Measurements from ENCODE around the gene MAP2K4.
"Not testable (repeated sequence)": the region's sequence is repeated elsewhere in the genome, so short reads cannot be mapped to it uniquely, and the experiment has no call there.

MAP2K4 gene

DNA sequence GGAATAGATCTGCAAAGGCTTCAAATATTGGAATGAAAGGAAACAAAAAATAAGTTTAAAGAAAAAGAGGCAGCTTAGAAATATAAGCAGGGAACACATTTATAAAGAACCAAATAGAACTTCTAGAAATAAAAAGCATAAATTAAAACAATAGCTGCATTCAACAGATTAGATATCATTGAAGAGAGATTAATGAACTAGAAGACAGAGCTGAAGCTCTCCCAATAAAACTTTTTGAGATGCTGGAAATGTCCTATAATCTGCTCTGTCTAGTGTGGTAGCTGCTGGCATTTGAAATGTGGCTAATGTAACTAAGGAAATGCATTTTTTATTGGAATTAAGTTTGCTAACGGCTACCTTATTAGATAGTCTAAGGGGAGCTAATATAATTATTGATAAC, 115.6 kb downstream of the MAP2K4 start:
- no peak overlapping the region for H3K4me3 ChIP-seq (ENCODE audit: low read depth, low read length)

DNA sequence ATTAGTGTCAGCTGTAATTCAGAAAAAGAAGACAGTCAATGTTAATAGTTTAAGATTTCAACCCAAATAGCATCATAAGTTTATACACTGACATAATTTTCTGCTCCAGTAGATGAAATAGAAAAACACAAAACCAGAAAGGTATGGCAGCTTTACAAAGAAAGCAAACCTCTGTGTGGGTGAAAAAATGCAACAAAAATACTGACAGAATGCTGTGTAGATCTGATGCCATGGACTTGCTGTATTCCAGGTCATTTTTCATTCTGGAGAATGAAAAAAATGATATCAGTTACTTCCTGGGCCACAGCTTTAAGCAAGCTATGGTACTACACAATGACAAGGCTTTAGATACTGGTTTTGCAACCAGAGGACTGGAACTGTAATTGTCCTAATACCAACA, 116.0 kb downstream of the MAP2K4 start:
- no peak overlapping the region for H3K4me3 ChIP-seq (ENCODE audit: low read depth, low read length)

DNA sequence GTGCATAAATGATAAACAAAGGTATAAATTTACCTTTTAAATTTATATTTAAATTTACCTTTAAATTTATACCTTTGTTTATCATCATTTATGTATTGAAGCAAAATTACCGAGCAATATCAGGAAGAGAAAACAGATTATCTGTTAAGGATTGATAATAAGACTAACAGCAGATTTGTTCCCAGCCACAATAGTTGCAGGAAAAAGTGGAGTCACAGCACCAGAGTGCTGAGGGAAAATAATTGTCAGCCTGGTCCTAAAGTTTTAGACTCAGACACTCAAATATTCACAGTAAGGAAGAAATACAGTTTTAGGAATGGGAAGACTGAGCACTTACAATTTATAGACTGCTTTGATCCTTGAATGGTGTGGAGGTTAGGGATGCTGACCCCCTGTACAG, 117.2 kb downstream of the MAP2K4 start:
- no peak overlapping the region for H3K4me3 ChIP-seq (ENCODE audit: low read depth, low read length)

DNA sequence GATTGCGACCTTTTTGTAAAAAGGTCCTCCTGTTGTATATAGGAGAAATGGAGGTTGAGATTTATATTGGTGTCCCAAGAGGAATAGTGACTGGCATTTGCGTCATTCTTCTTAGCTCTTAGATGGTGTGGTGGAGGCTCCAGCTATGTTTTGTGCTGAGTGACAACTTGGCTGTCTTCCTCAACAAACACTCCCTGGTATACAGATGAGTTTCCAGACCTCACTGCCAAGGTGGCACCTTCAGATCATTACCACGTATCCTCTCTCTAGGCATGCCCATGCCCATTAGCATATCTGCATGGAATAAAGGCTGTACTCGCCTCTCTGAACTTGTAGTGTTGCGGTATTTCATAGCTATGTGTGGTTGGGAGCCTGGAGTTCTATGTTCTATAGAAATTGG, 120.0 kb downstream of the MAP2K4 start:
- H3K4me3 ChIP-seq (ENCODE audit: low read depth, low read length) = no peak overlapping the region

DNA sequence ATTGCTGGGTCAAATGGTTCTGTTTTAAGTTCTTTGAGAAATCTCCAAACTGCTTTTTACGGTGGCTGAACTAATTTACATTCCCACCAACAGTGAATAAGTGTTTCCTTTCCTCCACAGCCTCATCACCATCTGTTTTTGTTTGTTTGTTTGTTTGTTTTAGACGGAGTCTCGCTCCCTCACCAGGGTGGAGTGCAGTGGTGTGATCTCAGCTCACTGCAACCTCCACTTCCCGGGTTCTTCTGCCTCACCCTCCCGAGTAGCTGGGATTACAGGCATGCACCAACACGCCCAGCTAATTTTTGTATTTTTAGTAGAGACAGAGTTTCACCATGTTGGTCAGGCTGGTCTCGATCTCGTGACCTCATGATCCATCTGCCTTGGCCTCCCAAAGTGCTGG, 141.5 kb downstream of the MAP2K4 start:
- H3K4me3 ChIP-seq (ENCODE audit: low read depth, low read length) = not testable (repeated sequence)

DNA sequence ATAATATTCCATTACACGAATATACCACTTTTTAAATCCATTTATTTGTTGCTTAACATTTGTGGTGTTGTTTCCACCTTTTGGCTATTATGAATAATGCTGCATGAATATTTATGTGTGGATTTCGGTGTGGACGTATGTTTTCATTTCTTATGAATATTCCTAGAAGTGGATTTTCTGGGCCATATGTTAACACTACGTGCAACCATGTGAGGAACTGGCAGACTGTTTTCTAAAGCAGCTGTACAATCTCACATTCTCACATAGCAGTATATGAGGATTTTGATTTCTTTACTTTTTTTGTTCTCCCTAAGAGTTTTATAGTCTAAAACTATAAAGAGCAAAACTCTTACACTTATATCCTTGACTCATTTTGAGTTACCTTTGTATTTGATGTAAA, 143.4 kb downstream of the MAP2K4 start:
- no peak overlapping the region for H3K4me3 ChIP-seq (ENCODE audit: low read depth, low read length)

DNA sequence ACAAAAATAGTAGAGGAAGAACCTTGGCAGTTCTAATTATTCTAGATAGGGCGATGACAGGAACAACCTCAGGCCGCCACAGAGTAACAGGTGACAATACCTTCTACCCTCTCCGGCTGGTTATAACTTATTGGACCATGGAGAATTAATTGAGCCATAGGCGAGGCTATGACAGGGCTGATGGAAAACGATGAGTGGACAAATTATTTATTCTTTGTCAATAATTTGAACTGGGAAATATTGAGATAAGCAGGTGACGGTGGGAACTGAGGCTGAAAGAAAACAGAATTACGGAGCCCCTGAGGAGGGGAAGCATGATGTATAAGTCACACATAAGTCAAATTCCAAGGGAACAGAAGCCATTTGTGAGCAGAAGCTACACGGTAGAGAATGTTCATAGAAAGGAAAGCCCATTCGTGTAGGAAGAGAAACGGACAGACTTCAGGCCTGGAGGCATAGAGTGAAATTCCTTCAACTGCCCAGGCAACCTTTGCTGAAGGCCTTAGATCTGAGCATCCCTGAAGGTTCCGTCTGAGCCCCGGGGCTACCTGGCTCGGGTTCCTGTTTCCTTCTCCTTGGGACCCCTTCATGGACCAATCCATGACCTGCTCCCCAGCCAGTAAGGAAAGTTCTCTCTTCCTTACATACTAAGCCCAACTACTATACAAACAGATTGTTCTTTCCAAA, 158.1 kb downstream of the MAP2K4 start:
- no peak overlapping the region for H3K4me3 ChIP-seq (ENCODE audit: low read depth, low read length)

DNA sequence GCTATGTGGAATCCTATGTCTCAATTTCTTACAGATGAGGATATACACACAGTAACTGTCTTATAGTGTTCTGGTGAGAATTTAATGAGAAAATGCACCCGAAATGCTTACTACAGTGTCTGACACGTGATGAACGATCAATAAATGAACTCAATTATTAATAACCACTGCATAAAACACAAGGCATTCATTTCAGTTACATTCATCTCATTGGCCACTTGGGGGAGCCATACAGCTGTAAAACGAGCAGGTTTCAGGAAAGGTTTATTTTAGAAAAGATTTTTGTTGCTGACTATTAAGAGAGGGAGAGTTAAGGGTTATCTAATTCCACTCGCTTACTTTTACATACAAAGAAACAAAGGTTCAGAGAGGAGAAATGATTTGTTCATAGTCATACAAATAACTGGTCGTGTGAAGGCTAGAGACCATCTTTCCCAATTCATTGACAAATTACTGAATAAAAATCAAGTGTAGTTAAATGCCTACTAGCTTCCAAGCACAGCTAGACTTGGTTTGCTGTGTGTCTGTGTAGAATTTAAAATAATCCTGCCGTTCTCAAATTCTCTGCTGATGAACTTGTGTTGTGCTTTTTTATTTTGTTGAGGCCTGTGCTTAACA, 160.1 kb downstream of the MAP2K4 start:
- H3K4me3 ChIP-seq (ENCODE audit: low read depth, low read length) = no peak overlapping the region

DNA sequence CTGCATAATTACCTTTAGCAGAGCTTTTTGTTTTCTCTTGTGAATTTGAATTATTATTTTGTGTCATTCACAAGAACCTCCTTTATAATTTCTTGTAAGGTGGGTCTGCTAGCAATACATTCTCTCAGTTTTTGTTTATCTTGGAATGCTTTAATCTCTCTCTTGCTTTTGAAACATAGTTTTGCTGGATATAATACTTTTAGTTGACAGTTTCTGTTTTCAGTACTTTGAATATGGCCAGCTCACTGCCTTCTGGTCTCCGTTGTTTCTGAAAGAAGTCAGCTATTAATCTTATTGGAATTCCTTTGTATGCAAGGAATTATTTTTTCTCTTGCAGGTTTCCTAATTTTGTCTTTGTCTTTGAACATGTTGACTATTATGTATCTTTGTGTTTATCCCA, 167.0 kb downstream of the MAP2K4 start:
- H3K4me3 ChIP-seq (ENCODE audit: low read depth, low read length) = no peak overlapping the region

DNA sequence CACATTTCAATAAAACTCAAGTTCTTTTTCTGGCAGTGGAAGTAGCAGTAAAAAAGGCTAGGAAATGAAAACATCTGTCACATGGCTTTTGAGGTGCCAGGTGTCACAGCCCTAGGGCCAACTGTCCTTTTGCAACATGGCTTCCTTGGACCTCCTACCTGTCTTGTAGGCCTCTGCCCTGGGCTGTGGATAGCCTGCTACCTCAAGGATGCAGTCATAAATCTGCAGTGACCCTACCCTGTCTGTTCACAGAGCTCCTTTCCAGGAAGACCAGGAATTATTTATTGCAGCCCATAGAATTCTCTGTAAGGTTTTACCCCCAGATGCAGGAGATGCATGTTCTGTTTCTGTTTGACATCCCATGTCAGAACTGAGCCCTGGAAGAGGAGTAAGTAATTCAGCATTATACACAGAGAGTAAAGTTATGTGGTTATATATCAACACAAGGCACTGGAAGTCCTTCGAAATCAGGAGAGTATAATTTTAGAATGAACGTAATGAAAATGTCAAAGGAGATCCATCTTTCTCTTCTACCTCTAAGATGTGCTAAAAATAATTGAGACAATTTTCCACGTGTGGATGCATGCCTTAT, 172.6 kb downstream of the MAP2K4 start:
- no peak overlapping the region for H3K4me3 ChIP-seq (ENCODE audit: low read depth, low read length)
